A673 (cell line): Measurements from ENCODE around the gene SRM.

Experiments used
- CTCF ChIP-seq: fragments of 300-800, 200-600 bp; sonication (generic); conservative IDR thresholded peaks from 2 replicates; pipeline ENCODE4 v1.5.1; 2017; ENCODE audit warnings: low read depth, mild to moderate bottlenecking, antibody characterized with exemption, low read length, moderate library complexity, mixed read lengths
- EZH2 ChIP-seq: fragments of 200-600 bp; sonication (generic); IDR thresholded peaks from 2 replicates; pipeline ENCODE4 v1.6.1; 2017; ENCODE audit warnings: borderline replicate concordance, low read depth, mild to moderate bottlenecking, mixed read lengths, antibody characterized with exemption, low read length; ENCODE audit not compliant: poor library complexity, severe bottlenecking

DNA sequence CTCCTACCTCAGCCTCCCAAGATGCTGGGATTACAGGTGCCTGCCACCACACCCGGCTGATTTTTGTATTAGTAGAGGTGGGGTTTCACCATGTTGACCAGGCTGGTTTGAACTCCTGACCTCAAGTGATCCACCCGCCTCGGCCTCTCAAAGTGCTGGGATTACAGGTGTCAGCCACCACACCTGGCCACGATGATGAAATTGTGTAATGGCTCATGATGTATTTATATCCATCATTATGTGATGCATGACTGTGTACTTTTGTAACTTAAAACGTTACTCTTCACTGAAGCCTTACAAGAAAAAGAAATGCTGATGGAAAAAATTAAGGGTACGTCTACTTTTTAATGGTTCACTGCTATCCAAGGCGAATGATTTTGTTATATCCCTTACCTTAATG lies 39.8 kb downstream of the SRM start:
- TF ChIP-seq CTCF (no peak), EZH2 (no peak)
